Osteocyte (in vitro differentiated cells): ENCODE measurements around the gene KDM4C. TPM values are rescaled to one million over a fixed set of nuclear protein-coding genes. Genes with fewer than 3 reads are reported as not detected.
"Not testable (repeated sequence)": the region's sequence is repeated elsewhere in the genome, so short reads cannot be mapped to it uniquely, and the experiment has no call there.

Experiments
- DNase-seq: peaks from one replicate; pipeline ENCODE4 v3.0.0; 2021; ENCODE audit warnings: mixed read lengths; ENCODE audit not compliant: unreplicated experiment; ENCODE audit errors: extremely low spot score
- H3K27ac Mint-ChIP-seq: one replicate; pipeline ENCODE4 v1.8.0; 2021; ENCODE audit warnings: mild to moderate bottlenecking, mixed read lengths; ENCODE audit not compliant: unreplicated experiment
- H3K27me3 Mint-ChIP-seq: one replicate; pipeline ENCODE4 v1.8.0; 2021; ENCODE audit warnings: mixed read lengths; ENCODE audit not compliant: unreplicated experiment
- H3K36me3 Mint-ChIP-seq: one replicate; pipeline ENCODE4 v1.8.0; 2021; ENCODE audit warnings: mixed read lengths; ENCODE audit not compliant: unreplicated experiment
- H3K4me1 Mint-ChIP-seq: one replicate; pipeline ENCODE4 v1.8.0; 2021; ENCODE audit warnings: mixed read lengths; ENCODE audit not compliant: unreplicated experiment
- H3K4me3 Mint-ChIP-seq: one replicate; pipeline ENCODE4 v1.8.0; 2021; ENCODE audit warnings: mild to moderate bottlenecking, moderate library complexity, mixed read lengths; ENCODE audit not compliant: unreplicated experiment
- H3K9me3 Mint-ChIP-seq: one replicate; pipeline ENCODE4 v1.8.0; 2021; ENCODE audit warnings: mixed read lengths; ENCODE audit not compliant: unreplicated experiment
- CTCF ChIP-seq: fragments of 200-600 bp; sonication (generic); IDR thresholded peaks from 2 replicates; pipeline ENCODE4 v1.5.0; 2021; ENCODE audit warnings: antibody characterized with exemption, mild to moderate bottlenecking, moderate library complexity
- total RNA-seq: library from RNA; stranded (reverse); gene quantifications from 2 replicates; pipeline ENCODE4 v1.2.1, GENCODE V29; 2021

Gene KDM4C
- total RNA-seq, 1 donor from 2014 or later, result 25.3 TPM

GRCh38 chr9:7180247-7180646 lies 422.5 kb downstream of the KDM4C start:
- Mint-ChIP-seq H3K4me1 (peaks cover 6% of the 10 kb centered on the region), H3K4me3 (no peak overlapping the region), H3K27me3 (no peaks in the 10 kb centered on the region), H3K36me3 (peaks cover 8% of the 10 kb centered on the region), H3K27ac (no peak overlapping the region), H3K9me3 (no peaks in the 10 kb centered on the region)
- TF ChIP-seq CTCF, result no peak
- DNase-seq, result no peak

GRCh38 chr9:7183139-7183538 lies 425.4 kb downstream of the KDM4C start:
- H3K27ac Mint-ChIP-seq, H3K4me3 Mint-ChIP-seq, H3K9me3 Mint-ChIP-seq, H3K36me3 Mint-ChIP-seq, DNase-seq, H3K27me3 Mint-ChIP-seq: not testable (repeated sequence)
- peaks cover 18% of the 10 kb centered on the region for H3K4me1 Mint-ChIP-seq

- Mint-ChIP-seq H3K4me3 (no peak overlapping the region), H3K4me1 (peaks cover 18% of the 10 kb centered on the region), H3K27me3 (peaks cover 3% of the 10 kb centered on the region), H3K9me3 (peaks cover 12% of the 10 kb centered on the region), H3K36me3 (peaks cover 3% of the 10 kb centered on the region), H3K27ac (peak overlapping the region; percentile 60)
- peak; percentile 84 for DNase-seq
- TF ChIP-seq CTCF, result no peak
Observed at GRCh38 chr9:7185612-7186011, 427.8 kb downstream of the KDM4C start.

GRCh38 chr9:7186175-7186574 lies 428.4 kb downstream of the KDM4C start:
- peak; percentile 25 for DNase-seq
- H3K27ac Mint-ChIP-seq, result peak overlapping the region; percentile 48
- TF ChIP-seq CTCF, result peak; percentile 58
- no peak overlapping the region for H3K4me3 Mint-ChIP-seq
- peaks cover 5% of the 10 kb centered on the region for H3K36me3 Mint-ChIP-seq
- peaks cover 18% of the 10 kb centered on the region for H3K4me1 Mint-ChIP-seq
- H3K27me3 Mint-ChIP-seq, result peaks cover 7% of the 10 kb centered on the region
- H3K9me3 Mint-ChIP-seq, result peaks cover 17% of the 10 kb centered on the region

- H3K36me3 Mint-ChIP-seq, result peaks cover 2% of the 10 kb centered on the region
- peaks cover 21% of the 10 kb centered on the region for H3K27me3 Mint-ChIP-seq
- H3K4me1 Mint-ChIP-seq, result no peaks in the 10 kb centered on the region
- no peak for DNase-seq
- peaks cover 14% of the 10 kb centered on the region for H3K9me3 Mint-ChIP-seq
- TF ChIP-seq CTCF, result no peak
- no peak overlapping the region for H3K27ac Mint-ChIP-seq
- H3K4me3 Mint-ChIP-seq, result no peak overlapping the region
Observed at GRCh38 chr9:7192266-7192665, 434.5 kb downstream of the KDM4C start.

GRCh38 chr9:7195526-7195925 lies 437.8 kb downstream of the KDM4C start:
- no peak overlapping the region for H3K4me3 Mint-ChIP-seq
- H3K9me3 Mint-ChIP-seq, result peaks cover 6% of the 10 kb centered on the region
- peak; percentile 38 for DNase-seq
- no peak for TF ChIP-seq CTCF
- H3K4me1 Mint-ChIP-seq, result no peaks in the 10 kb centered on the region
- H3K27me3 Mint-ChIP-seq, result peaks cover 36% of the 10 kb centered on the region
- H3K27ac Mint-ChIP-seq, result no peak overlapping the region
- H3K36me3 Mint-ChIP-seq, result peaks cover 2% of the 10 kb centered on the region
